ENCODE measurements around the gene FXYD3.

GRCh38 chr19:35084509-35084762 lies 31.2 kb upstream of the FXYD3 start:
- TF ChIP-seq, protein P1, sequence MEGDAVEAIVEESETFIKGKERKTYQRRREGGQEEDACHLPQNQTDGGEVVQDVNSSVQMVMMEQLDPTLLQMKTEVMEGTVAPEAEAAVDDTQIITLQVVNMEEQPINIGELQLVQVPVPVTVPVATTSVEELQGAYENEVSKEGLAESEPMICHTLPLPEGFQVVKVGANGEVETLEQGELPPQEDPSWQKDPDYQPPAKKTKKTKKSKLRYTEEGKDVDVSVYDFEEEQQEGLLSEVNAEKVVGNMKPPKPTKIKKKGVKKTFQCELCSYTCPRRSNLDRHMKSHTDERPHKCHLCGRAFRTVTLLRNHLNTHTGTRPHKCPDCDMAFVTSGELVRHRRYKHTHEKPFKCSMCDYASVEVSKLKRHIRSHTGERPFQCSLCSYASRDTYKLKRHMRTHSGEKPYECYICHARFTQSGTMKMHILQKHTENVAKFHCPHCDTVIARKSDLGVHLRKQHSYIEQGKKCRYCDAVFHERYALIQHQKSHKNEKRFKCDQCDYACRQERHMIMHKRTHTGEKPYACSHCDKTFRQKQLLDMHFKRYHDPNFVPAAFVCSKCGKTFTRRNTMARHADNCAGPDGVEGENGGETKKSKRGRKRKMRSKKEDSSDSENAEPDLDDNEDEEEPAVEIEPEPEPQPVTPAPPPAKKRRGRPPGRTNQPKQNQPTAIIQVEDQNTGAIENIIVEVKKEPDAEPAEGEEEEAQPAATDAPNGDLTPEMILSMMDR (IDR thresholded peaks at IDR 0.05 in 4 of 5, conservative IDR thresholded peaks at IDR 0.05 in 1 of 5) = no peak
- TF ChIP-seq POLR2A (IDR thresholded peaks at IDR 0.05) = no peak

Measured in gastrocnemius medialis (tissue), 4 donors.